Measurements from ENCODE around the gene CCDC33. TPM values are rescaled to one million over a fixed set of nuclear protein-coding genes. Genes with fewer than 3 reads are reported as not detected.

Gene CCDC33
- total RNA-seq, 1 donor from 2014 or later, result not detected

GRCh38 chr15:74262151-74262550, 26.0 kb downstream of the CCDC33 start:
- Mint-ChIP-seq H3K4me3 (ENCODE audit: unreplicated experiment) (no peak overlapping the region), H3K27me3 (ENCODE audit: unreplicated experiment) (peaks cover 31% of the 10 kb centered on the region), H3K36me3 (ENCODE audit: unreplicated experiment) (no peaks in the 10 kb centered on the region), H3K27ac (ENCODE audit: unreplicated experiment) (no peak overlapping the region), H3K4me1 (ENCODE audit: unreplicated experiment) (peaks cover 29% of the 10 kb centered on the region), H3K9me3 (ENCODE audit: unreplicated experiment) (no peaks in the 10 kb centered on the region)
- no peak for DNase-seq (ENCODE audit: extremely low spot score, unreplicated experiment)
- TF ChIP-seq CTCF (IDR thresholded peaks at IDR 0.05), result no peak

GRCh38 chr15:74262625-74263024, 26.5 kb downstream of the CCDC33 start:
- Mint-ChIP-seq H3K27ac (ENCODE audit: unreplicated experiment) (no peak overlapping the region), H3K4me3 (ENCODE audit: unreplicated experiment) (no peak overlapping the region), H3K36me3 (ENCODE audit: unreplicated experiment) (no peaks in the 10 kb centered on the region), H3K4me1 (ENCODE audit: unreplicated experiment) (peaks cover 27% of the 10 kb centered on the region), H3K9me3 (ENCODE audit: unreplicated experiment) (no peaks in the 10 kb centered on the region), H3K27me3 (ENCODE audit: unreplicated experiment) (peaks cover 28% of the 10 kb centered on the region)
- TF ChIP-seq CTCF (IDR thresholded peaks at IDR 0.05), result no peak
- no peak for DNase-seq (ENCODE audit: extremely low spot score, unreplicated experiment)

GRCh38 chr15:74263466-74263865, 27.3 kb downstream of the CCDC33 start:
- H3K27me3 Mint-ChIP-seq (ENCODE audit: unreplicated experiment), result peaks cover 33% of the 10 kb centered on the region
- no peak for DNase-seq (ENCODE audit: extremely low spot score, unreplicated experiment)
- H3K27ac Mint-ChIP-seq (ENCODE audit: unreplicated experiment), result no peak overlapping the region
- no peak for TF ChIP-seq CTCF (IDR thresholded peaks at IDR 0.05)
- no peaks in the 10 kb centered on the region for H3K36me3 Mint-ChIP-seq (ENCODE audit: unreplicated experiment)
- no peak overlapping the region for H3K4me3 Mint-ChIP-seq (ENCODE audit: unreplicated experiment)
- H3K9me3 Mint-ChIP-seq (ENCODE audit: unreplicated experiment), result no peaks in the 10 kb centered on the region
- peaks cover 19% of the 10 kb centered on the region for H3K4me1 Mint-ChIP-seq (ENCODE audit: unreplicated experiment)

- TF ChIP-seq CTCF (IDR thresholded peaks at IDR 0.05), result no peak
- Mint-ChIP-seq H3K4me3 (ENCODE audit: unreplicated experiment) (no peak overlapping the region), H3K27me3 (ENCODE audit: unreplicated experiment) (peaks cover 36% of the 10 kb centered on the region), H3K36me3 (ENCODE audit: unreplicated experiment) (no peaks in the 10 kb centered on the region), H3K9me3 (ENCODE audit: unreplicated experiment) (no peaks in the 10 kb centered on the region), H3K27ac (ENCODE audit: unreplicated experiment) (no peak overlapping the region), H3K4me1 (ENCODE audit: unreplicated experiment) (peaks cover 13% of the 10 kb centered on the region)
- no peak for DNase-seq (ENCODE audit: extremely low spot score, unreplicated experiment)
Measured at GRCh38 chr15:74264081-74264501, 28.0 kb downstream of the CCDC33 start.

GRCh38 chr15:74265046-74265639, 29.0 kb downstream of the CCDC33 start:
- TF ChIP-seq CTCF (IDR thresholded peaks at IDR 0.05), result no peak
- no peaks in the 10 kb centered on the region for H3K36me3 Mint-ChIP-seq (ENCODE audit: unreplicated experiment)
- no peak overlapping the region for H3K27ac Mint-ChIP-seq (ENCODE audit: unreplicated experiment)
- H3K4me3 Mint-ChIP-seq (ENCODE audit: unreplicated experiment), result no peak overlapping the region
- DNase-seq (ENCODE audit: extremely low spot score, unreplicated experiment), result no peak
- H3K9me3 Mint-ChIP-seq (ENCODE audit: unreplicated experiment), result no peaks in the 10 kb centered on the region
- H3K27me3 Mint-ChIP-seq (ENCODE audit: unreplicated experiment), result peaks cover 40% of the 10 kb centered on the region
- peaks cover 4% of the 10 kb centered on the region for H3K4me1 Mint-ChIP-seq (ENCODE audit: unreplicated experiment)

Data from osteocyte (in vitro differentiated cells).